GM19438 (cell line): ENCODE results near the gene ESYT3.

Source experiments
- ATAC-seq: cut with Tn5 transposase; IDR thresholded peaks from one replicate; pipeline ENCODE4 v1.9.1; 2021; ENCODE audit warnings: low read depth; ENCODE audit not compliant: unreplicated experiment

ESYT3 gene

DNA sequence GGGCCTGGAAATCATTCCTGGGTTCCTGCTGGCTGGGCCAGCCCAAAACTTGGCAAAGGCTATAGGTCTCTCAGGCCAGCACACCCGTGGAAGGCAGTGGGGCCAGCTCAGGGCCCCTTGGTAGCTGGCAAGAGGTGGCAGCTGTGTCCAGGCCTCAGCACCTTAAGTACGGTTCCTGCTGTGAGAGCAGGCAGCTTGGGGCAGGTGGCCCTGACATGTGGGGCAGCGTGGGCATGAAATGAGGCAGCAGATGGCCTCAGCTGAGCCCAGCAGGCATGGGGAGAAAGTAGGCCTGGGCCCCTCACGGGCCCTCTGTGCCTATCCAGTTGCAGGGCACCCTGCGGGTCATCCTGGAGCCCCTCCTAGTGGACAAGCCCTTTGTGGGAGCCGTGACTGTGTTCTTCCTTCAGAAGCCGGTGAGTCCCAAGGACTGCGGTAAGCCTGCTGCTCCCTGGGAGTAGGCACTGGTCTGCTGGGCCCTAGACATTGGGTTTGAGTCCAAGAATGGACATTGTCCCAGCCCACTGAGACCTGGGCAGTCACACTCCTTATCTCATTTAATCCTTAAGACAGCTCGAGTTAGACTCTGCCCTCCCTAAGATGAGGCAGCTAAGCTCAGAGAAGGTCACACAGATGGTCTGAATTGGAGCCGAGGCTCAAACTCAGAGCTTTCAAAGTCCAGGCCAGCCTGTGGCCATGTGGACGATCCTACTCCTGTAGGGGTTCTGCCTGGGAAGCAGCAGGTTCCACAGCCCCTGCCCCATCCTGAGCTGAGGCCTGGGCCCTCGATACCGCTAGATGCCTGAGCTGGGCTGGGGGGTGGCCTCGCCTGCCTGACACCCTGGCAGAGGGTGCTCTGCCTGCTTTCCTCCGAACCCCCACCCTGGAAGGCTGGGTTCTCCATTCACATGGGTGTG, 25.5 kb downstream of the ESYT3 start:
- ATAC-seq = no peak

DNA sequence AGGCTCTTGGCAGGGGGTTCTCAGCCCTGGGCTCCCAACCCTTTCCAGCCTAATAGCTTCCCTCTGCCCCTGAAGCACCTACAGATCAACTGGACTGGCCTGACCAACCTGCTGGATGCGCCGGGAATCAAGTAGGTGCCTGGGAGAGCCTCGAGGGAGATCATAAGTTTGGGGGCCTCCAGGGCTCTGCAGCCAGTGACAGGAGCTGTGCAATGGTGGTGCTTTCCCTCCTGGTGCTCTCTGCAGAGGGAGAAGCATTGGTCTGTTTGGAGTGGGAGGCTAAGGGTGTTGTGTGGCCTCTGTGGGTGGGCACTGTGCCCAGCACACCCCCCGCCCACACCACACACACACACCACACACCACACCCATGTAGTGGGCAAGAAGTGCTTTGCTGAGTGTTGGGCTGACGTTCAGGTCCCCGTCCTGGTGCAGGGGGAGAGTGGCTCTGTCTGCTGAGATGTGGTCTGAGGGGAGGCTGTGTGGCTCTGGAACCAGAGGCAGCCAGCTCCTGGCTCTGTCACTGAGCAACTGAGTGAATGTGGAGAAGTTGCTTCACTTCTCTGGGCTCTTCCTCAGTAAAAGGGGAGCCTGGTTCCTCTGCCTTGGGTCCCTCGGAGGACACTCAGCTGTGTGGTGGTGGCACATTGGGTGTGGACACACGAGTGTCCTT, 26.3 kb downstream of the ESYT3 start:
- no peak for ATAC-seq

- ATAC-seq = no peak
Observed at GRCh38 chr3:138461246-138461645, 26.8 kb downstream of the ESYT3 start.

DNA sequence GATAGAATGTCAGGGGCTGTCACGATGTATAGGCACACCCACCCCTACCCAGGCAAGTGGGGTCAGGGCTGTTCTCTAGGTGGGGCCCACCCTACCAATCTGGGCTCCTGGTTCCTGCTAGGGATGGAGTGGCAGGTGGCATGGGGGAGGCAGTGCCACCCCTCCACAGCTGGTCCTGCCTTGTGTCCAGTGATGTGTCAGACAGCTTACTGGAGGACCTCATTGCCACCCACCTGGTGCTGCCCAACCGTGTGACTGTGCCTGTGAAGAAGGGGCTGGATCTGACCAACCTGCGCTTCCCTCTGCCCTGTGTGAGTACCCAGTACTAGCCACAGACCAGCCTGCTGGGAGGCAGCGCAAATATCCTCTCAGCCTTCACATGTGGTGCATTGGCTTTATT, 27.5 kb downstream of the ESYT3 start:
- no peak for ATAC-seq

- ATAC-seq = no peak
Observed at GRCh38 chr3:138463724-138464490, 29.5 kb downstream of the ESYT3 start.

- no peak for ATAC-seq
Observed at GRCh38 chr3:138464491-138464860, 30.1 kb downstream of the ESYT3 start.

DNA sequence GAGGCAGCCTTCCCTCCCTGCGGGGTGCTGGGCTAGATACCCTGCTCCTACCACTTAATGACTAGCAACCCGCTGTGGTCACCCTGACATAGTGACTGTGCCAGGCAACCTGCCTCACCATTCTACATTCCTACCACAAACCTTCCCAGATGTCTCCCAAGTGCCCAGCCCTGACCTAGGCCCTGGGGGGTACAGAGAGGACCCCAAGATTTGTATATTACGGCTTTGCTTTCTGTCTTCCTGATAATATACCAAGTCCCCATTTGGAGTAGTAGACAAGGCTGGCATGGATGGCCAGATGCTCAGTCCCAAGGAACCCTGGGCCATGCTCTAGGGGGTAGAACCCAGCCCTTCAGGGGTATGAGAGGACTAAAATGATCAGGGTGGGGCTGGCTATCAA, 31.0 kb downstream of the ESYT3 start:
- no peak for ATAC-seq

DNA sequence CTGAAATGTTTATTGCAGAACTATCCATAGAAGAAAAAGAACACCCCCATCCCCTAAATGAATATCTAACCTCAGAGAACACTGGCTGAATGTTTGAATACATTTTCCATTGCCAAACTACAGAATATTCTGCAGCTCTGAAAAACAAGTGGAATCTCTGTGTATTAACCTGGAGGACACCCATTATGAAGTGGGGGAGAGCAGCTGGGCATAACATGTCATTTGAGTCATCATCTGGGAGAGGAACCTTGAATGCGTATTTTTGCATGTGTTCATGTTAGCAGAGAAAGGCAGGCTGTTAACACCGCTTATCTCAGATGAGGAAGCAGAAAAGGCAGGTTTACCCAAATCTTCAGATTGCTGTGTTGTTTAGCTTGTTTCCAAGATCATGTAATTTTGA, 31.5 kb downstream of the ESYT3 start:
- ATAC-seq = no peak

DNA sequence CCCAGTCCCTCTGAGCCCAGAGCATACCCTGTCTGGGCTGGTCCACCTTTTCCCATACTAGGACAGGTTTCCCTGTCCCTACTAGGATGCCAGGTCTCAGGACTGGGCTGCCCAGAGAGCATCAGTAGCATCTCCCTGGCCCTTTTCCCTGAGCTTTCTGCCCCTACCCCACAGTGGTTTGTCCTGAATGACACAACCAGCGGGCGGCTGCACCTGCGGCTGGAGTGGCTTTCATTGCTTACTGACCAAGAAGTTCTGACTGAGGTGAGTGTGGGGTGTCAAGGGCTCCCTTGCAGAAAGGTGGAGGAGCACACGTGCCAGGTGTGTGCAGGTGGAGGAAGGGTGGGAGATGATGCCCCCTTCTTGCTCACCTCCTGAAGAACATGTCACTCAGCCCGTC, 33.5 kb downstream of the ESYT3 start:
- no peak for ATAC-seq

DNA sequence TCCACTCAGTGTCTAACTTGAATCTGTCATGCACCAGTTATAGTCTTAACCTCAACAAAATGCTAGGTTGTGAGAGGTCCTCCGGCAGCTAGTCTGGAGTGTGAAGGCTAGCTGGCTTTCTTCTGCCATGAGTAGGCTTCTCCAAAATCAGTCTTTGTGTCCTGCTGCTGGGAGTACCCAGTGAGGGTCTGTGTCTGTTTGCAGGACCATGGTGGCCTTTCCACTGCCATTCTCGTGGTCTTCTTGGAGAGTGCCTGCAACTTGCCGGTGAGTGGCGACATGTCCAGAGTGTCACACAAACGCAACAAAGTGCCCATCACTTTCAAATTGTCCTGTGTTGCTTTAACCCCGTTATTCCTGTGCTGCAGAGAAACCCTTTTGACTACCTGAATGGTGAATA, 34.0 kb downstream of the ESYT3 start:
- no peak for ATAC-seq

- ATAC-seq = no peak
Observed at GRCh38 chr3:138468886-138469285, 34.5 kb downstream of the ESYT3 start.

DNA sequence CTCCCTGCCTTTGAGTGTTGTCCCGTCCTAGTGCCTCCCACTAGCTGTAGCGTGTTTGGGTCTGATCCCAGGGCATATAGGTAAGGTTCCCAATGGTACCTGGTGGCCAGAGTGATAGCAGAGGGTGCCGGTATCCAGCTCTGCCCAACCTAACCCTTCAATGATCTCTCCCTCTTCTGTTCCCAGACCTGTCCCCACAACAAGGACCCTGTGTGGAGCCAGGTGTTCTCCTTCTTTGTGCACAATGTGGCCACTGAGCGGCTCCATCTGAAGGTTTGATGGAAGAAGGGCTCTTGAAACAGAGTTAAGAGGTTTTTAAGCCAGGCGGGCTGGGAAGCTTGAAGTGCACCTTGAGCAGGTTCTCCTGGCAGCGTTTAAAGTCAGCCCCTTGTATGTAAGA, 35.5 kb downstream of the ESYT3 start:
- no peak for ATAC-seq

DNA sequence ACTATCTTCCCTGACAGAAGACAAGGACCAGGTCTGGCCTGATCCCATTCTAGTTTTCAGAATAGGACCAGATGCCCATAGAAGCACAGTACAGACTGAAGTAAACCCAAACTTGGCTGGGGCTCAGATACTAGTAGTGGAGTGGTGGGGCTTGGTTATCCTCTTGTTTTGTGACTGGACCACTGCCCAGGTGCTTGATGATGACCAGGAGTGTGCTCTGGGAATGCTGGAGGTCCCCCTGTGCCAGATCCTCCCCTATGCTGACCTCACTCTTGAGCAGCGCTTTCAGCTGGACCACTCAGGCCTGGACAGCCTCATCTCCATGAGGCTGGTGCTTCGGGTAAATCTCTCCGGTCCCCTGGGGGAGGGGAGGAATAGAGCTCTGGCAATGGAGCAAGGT, 36.3 kb downstream of the ESYT3 start:
- no peak for ATAC-seq

GRCh38 chr3:138471481-138471880, 37.1 kb downstream of the ESYT3 start:
- no peak for ATAC-seq

DNA sequence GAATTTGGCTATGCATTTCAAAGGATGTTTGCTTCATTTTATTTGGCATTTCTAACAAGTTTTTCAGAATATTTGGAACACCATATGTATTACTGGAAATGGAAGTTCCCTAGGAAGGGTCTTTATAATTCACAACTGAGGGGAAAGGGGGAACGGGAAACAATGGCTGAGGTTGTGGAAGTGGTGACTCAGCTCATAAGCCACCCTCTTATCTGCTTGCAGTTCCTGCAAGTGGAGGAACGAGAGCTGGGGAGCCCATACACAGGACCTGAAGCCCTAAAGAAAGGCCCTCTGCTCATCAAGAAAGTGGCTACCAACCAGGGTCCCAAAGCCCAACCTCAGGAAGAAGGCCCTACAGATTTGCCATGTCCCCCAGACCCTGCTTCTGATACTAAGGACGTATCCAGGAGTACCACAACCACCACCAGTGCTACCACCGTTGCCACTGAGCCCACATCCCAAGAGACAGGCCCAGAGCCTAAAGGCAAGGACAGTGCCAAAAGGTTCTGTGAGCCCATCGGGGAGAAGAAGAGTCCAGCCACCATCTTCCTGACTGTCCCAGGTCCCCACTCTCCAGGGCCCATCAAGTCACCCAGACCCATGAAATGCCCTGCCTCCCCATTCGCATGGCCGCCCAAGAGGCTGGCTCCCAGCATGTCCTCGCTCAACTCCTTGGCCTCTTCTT, 37.9 kb downstream of the ESYT3 start:
- no peak for ATAC-seq

DNA sequence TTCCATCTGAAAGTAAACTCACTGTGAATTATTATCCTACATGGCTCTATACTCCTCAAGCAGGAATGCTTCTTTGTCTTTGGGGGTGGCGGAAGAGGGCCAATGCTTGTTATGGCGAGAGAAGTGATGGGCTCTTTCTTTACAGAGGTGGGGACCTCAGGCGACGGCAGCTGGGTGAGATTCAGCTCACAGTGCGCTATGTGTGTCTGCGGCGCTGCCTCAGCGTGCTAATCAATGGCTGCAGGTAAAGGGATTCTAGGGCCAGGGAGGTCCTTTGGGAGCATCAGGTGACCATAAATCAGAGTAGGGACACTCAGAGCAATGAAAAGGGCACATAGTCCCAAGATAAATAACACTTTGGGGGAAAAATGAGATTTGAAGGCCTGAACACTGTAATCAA, 39.0 kb downstream of the ESYT3 start:
- ATAC-seq = no peak

DNA sequence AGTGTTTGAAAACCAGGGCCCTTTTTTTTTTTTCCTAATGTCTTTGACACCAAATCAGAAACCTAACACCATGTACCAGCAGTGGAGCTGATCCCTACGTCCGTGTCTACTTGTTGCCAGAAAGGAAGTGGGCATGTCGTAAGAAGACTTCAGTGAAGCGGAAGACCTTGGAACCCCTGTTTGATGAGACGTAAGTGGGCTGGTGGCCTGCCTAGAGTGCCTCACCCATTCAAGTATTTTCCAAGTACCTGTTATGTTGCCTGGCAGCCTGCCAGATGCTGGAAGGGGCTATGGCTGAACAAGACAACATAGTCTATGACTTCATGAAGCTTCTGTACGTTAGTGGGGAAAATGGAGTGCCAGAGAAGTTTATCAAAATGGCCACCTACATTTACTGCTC, 39.7 kb downstream of the ESYT3 start:
- no peak for ATAC-seq

DNA sequence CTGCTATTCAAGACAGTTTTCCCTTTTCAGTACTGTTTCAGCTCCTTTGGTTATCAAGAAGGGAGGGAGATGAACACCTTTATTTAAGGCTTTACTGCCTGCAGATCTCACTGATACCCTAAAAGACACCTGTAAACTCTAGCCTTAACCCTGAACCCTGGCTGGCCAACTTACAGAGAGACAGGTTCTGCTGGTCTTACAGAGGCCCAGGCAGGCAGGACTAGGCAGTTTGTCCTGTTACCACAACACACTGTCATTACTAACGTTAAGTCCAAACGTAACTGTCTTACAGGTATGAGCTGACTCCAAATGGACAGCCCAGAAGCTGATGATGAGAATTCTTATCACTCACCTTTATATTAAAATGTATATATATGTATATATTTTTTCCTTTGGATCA, 42.1 kb downstream of the ESYT3 start:
- ATAC-seq = no peak

DNA sequence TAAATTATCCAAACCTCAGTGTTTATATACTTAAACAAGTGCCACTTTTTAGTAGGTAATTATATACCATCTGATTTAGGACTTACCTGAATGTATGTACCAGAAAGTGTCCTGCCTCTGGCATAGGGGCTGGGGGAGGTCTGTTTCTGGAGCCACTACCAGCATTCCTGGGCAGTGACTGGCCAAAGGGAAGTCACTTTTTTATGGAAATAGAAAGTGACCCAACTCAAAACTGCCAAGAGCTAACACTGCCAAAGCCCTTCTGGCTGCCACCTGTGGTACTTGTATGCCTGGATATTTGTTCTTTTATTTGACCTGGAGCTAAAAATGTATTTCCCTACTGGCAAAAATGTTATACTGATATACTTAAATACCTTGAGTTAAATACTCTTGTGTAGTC, 42.7 kb downstream of the ESYT3 start:
- ATAC-seq = no peak

- ATAC-seq = no peak
Observed at GRCh38 chr3:138477801-138478200, 43.4 kb downstream of the ESYT3 start.

DNA sequence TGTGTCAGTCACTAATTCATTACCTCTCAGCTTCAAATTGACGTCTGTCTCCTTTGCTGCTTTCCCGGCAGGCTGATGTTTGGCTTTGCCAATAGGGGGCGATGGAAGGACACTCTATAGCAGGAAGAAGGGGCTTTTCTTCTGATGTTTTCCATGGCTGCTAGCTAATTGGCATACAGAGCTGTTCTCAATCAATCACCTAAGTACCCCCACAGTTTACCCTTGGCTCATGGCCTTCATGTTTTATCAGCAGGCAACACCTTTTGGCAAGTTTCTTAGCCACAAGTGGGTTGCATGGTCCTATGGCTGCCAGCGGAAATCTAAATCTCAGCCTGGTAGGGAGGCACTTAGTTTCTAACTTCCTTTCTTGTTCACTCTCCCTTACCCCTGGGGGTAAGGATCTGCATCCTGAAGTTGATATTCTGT, 45.0 kb downstream of the ESYT3 start:
- ATAC-seq = no peak
